SK-N-SH treated with all-trans-retinoic acid at 6 μM for 48 hours (cell line): ENCODE measurements around the gene MAPK6.
A peak's percentile ranks its signal among the peaks of the same experiment; 100 is the strongest.
"Not testable (repeated sequence)": the region's sequence is repeated elsewhere in the genome, so short reads cannot be mapped to it uniquely, and the experiment has no call there.

Experiments used
- ATAC-seq: fragments of 200-7000 bp; cut with Tn5 transposase; 3 replicates; pipeline ENCODE4 v1.9.1; 2020; ENCODE audit warnings: mild to moderate bottlenecking, moderate library complexity
- BACH2 ChIP-seq: fragments of 250-450 bp; sonication (Bioruptor Pico); IDR thresholded peaks from 2 replicates; pipeline ENCODE4 v1.9.0; 2021; ENCODE audit warnings: mild to moderate bottlenecking, borderline replicate concordance
- GLIS3 ChIP-seq: fragments of 250-450 bp; sonication (Bioruptor Pico); IDR thresholded peaks from 2 replicates; pipeline ENCODE4 v1.5.0; 2020; ENCODE audit warnings: mild to moderate bottlenecking, moderate library complexity
- OSR1 ChIP-seq: fragments of 250-450 bp; sonication (Bioruptor Pico); IDR thresholded peaks from 2 replicates; pipeline ENCODE4 v1.8.0; 2022; ENCODE audit warnings: moderate library complexity, mild to moderate bottlenecking, inconsistent platforms
- PPARA ChIP-seq: fragments of 250-450 bp; sonication (Bioruptor Pico); IDR thresholded peaks from 2 replicates; pipeline ENCODE4 v1.5.0; 2020; ENCODE audit warnings: mild to moderate bottlenecking, borderline replicate concordance
- RARB ChIP-seq: fragments of 250-450 bp; sonication (Bioruptor Pico); IDR thresholded peaks from 2 replicates; pipeline ENCODE4 v1.8.0; 2021; ENCODE audit warnings: mild to moderate bottlenecking, moderate library complexity
- SNAI2 ChIP-seq: fragments of 250-450 bp; sonication (Bioruptor Pico); IDR thresholded peaks from 2 replicates; pipeline ENCODE4 v1.5.0; 2020; ENCODE audit warnings: mild to moderate bottlenecking, moderate library complexity
- TCF4 ChIP-seq: fragments of 250-450 bp; sonication (Bioruptor Pico); IDR thresholded peaks from 2 replicates; pipeline ENCODE4 v1.8.0; 2021; ENCODE audit warnings: mild to moderate bottlenecking, moderate library complexity, borderline replicate concordance
- TOX ChIP-seq: fragments of 250-450 bp; sonication (Bioruptor Pico); IDR thresholded peaks from 2 replicates; pipeline ENCODE4 v1.8.0; 2021; ENCODE audit warnings: mild to moderate bottlenecking, moderate library complexity, borderline replicate concordance
- ZC3H10 ChIP-seq: fragments of 250-450 bp; sonication (Bioruptor Pico); IDR thresholded peaks from 2 replicates; pipeline ENCODE4 v1.5.1; 2021; ENCODE audit warnings: mild to moderate bottlenecking, moderate library complexity
- ZFP3 ChIP-seq: fragments of 250-450 bp; sonication (Bioruptor Pico); IDR thresholded peaks from 2 replicates; pipeline ENCODE4 v1.5.0; 2020; ENCODE audit warnings: mild to moderate bottlenecking, moderate library complexity
- ZFP30 ChIP-seq: fragments of 450-650 bp; formaldehyde crosslinking; IDR thresholded peaks from 2 replicates; pipeline ENCODE4 v1.5.0; 2022; ENCODE audit warnings: mild to moderate bottlenecking, moderate library complexity
- ZNF565 ChIP-seq: fragments of 450-650 bp; formaldehyde crosslinking; conservative IDR thresholded peaks from 2 replicates; pipeline ENCODE4 v1.5.0; 2020; ENCODE audit warnings: low read depth, mild to moderate bottlenecking, moderate library complexity
- ZNF70 ChIP-seq: fragments of 450-650 bp; formaldehyde crosslinking; IDR thresholded peaks from 2 replicates; pipeline ENCODE4 v1.5.0; 2020; ENCODE audit warnings: mild to moderate bottlenecking, moderate library complexity
- ZNF8 ChIP-seq: fragments of 450-650 bp; formaldehyde crosslinking; IDR thresholded peaks from 2 replicates; pipeline ENCODE4 v1.5.0; 2020; ENCODE audit warnings: mild to moderate bottlenecking, moderate library complexity
- TF ChIP-seq, protein P1 (sequence below): fragments of 250-450 bp; sonication (Bioruptor Pico); IDR thresholded peaks from 2 replicates; pipeline ENCODE4 v1.8.0; 2020; ENCODE audit warnings: mild to moderate bottlenecking, moderate library complexity, borderline replicate concordance
- TF ChIP-seq, protein P2 (sequence below): fragments of 250-450 bp; sonication (Bioruptor Pico); IDR thresholded peaks from 2 replicates; pipeline ENCODE4 v1.5.1; 2020; ENCODE audit warnings: low read depth, mild to moderate bottlenecking, moderate library complexity

Gene MAPK6

DNA sequence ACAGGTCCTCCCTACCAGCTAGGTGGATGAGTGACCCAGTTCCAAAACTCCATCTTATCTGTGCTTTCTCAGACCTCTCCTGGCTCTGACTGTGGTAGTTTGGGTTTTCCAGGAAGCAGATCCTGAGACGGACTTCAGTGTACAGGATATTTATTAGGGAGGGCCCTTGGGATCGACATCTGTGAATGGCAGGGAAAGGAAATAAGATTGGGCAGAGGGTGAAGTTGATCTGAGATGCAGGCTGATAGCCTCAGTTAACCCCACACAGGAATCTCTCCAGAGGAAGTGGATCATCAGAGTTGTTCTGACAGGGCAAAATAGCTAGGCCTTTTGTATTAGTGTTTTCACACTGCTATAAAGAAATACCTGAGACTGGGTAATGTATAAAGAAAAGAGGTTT is 16.7 kb upstream of the MAPK6 start:
- TF ChIP-seq ZNF70 (no peak), SNAI2 (CRISPR knock-in tag) (no peak), ZC3H10 (CRISPR knock-in tag) (no peak), GLIS3 (CRISPR knock-in tag) (no peak)
- TF ChIP-seq, protein P1, sequence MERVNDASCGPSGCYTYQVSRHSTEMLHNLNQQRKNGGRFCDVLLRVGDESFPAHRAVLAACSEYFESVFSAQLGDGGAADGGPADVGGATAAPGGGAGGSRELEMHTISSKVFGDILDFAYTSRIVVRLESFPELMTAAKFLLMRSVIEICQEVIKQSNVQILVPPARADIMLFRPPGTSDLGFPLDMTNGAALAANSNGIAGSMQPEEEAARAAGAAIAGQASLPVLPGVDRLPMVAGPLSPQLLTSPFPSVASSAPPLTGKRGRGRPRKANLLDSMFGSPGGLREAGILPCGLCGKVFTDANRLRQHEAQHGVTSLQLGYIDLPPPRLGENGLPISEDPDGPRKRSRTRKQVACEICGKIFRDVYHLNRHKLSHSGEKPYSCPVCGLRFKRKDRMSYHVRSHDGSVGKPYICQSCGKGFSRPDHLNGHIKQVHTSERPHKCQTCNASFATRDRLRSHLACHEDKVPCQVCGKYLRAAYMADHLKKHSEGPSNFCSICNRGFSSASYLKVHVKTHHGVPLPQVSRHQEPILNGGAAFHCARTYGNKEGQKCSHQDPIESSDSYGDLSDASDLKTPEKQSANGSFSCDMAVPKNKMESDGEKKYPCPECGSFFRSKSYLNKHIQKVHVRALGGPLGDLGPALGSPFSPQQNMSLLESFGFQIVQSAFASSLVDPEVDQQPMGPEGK (CRISPR knock-in tag) = no peak
- ATAC-seq = no peak

DNA sequence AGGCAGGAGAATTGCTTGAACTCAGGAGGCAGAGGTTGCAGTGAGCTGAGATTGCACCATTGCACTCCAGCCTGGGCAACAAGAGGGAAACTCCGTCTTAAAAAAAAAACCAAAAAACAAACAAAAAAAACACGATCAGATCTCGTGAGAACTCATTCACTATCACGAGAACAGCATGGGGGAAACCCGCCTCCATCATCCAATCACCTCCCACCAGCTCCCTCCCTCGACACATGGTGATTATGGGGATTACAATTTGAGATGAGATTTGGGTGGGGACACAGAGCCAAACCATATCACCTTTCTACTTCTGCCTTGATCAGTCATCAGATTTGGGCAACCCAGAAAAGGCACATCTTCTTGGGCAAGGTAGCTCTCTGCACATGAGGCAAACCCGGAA is 15.9 kb upstream of the MAPK6 start:
- ATAC-seq = not testable (repeated sequence)

DNA sequence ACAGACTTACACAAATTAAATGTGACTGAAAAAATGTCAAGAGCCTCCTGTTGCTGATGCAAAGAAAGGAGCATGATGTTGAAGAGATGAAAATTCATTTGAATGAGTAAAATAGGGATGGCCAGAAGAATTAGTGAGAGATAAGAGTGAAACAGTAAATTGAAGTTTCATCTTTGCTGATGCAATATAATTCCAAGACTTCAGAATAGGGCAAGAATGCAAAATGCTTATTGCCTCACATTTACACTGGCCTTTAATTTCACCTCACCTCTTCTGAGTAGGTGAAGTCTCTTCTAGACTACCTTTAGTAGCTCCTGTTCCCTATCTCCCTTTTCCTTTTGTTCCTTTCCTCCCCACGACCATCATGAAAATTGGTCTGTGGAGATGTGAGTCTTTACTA is 15.3 kb upstream of the MAPK6 start:
- TF ChIP-seq ZNF70 (no peak), TOX (CRISPR knock-in tag) (no peak), TCF4 (CRISPR knock-in tag) (no peak), RARB (no peak)
- TF ChIP-seq, protein P2, sequence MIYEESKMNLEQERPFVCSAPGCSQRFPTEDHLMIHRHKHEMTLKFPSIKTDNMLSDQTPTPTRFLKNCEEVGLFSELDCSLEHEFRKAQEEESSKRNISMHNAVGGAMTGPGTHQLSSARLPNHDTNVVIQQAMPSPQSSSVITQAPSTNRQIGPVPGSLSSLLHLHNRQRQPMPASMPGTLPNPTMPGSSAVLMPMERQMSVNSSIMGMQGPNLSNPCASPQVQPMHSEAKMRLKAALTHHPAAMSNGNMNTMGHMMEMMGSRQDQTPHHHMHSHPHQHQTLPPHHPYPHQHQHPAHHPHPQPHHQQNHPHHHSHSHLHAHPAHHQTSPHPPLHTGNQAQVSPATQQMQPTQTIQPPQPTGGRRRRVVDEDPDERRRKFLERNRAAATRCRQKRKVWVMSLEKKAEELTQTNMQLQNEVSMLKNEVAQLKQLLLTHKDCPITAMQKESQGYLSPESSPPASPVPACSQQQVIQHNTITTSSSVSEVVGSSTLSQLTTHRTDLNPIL (CRISPR knock-in tag) = no peak
- TF ChIP-seq, protein P1 (CRISPR knock-in tag) = no peak
- ATAC-seq = no peak

DNA sequence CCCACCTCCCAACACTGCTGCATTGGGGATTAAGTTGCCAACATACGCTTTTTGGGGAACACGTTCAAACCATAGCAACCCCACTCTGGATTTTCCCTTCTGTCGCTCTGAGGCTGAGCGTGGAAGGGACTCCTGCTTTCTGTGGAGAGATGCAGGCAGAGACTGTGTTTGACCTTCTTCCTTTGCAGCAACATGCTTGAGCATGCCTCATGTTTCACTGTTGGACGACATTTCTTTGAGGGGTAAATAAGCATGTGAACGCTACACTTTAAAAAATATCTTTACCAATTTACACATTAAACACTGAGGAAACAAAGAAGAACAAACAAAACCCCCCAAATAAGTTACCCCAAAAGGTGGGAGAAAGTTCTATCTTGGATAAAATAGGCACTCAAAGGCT is 14.2 kb upstream of the MAPK6 start:
- no peak for ATAC-seq
- no peak for TF ChIP-seq ZFP30 (CRISPR knock-in tag)
- no peak for TF ChIP-seq ZFP3 (CRISPR knock-in tag)
- TF ChIP-seq, protein P2 (CRISPR knock-in tag) = no peak
- TF ChIP-seq ZC3H10 (CRISPR knock-in tag) = no peak
- no peak for TF ChIP-seq BACH2 (CRISPR knock-in tag)
- TF ChIP-seq ZNF565 (CRISPR knock-in tag) = no peak
- TF ChIP-seq, protein P1 (CRISPR knock-in tag) = no peak
- no peak for TF ChIP-seq PPARA
- TF ChIP-seq OSR1 = no peak
- no peak for TF ChIP-seq ZNF8 (CRISPR knock-in tag)
- TF ChIP-seq TOX (CRISPR knock-in tag) = no peak
- no peak for TF ChIP-seq SNAI2 (CRISPR knock-in tag)

DNA sequence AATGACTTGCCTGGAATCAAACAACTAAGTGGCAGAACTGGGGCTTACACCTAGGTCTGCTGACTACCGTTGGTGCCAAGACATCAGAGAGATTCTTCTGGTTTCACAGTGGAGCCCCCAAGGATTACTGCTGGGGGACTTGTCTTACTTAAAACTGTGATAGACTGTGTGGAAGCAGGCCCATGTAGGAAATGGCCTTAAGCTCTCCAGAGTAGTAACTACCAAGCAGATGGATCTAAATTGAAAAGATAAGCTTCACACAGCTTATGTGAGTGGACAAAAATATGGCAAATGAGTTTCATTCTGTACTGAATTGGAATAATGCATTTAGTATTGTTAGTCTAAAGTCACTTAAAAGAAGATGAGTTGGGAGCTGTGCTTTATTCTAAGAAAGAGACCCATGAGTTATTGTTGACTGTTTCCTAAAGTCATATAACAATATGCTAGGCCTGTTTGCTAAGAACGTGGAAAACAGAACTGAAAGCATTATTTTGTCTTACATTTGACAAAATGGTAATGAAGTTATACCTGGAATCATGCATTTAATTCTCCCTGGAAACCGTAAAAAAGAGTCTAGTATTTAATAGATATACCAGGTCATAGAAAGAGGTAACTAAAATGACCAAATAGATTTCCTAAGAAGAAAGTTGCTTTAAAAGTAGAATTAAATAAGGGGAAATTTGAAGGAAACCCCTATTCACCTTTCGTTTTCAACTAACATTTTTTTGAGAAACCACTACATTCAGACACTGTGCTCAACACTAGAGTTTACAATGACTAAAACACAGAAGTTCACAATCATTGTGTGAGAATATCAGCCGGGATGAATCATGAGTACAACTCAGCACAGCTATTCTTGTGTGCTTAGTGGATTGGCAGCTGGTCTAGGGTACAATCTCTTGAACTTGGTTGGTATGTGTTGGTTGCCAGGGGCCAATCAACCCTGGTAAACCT is 13.0 kb upstream of the MAPK6 start:
- TF ChIP-seq TOX (CRISPR knock-in tag) (no peak), ZNF70 (no peak), ZFP30 (CRISPR knock-in tag) (no peak), OSR1 (no peak)
- ATAC-seq = peak; percentile 44; the same call in 2 of the 3 replicates
